Suprapubic skin (tissue), 4 donors: ENCODE data around the gene LTBP2. TPM values are rescaled to one million over a fixed set of nuclear protein-coding genes. Genes with fewer than 3 reads are reported as not detected.

Experiments
- DNase-seq, 2 donors: peaks; one replicate each; pipeline ENCODE4 v3.0.0-alpha.2; 2019; ENCODE audit warnings: low spot score in 2 of 2
- H3K27ac ChIP-seq: fragments of 200-600 bp; sonication (generic); one replicate; pipeline ENCODE4 v1.5.1; 2019
- H3K27me3 ChIP-seq: fragments of 200-600 bp; sonication (generic); one replicate; pipeline ENCODE4 v1.5.1; 2019
- H3K36me3 ChIP-seq: fragments of 200-600 bp; sonication (generic); one replicate; pipeline ENCODE4 v1.5.1; 2019
- H3K4me1 ChIP-seq: fragments of 200-600 bp; sonication (generic); one replicate; pipeline ENCODE4 v1.5.1; 2019
- H3K4me3 ChIP-seq: fragments of 200-600 bp; sonication (generic); one replicate; pipeline ENCODE4 v1.5.1; 2019; ENCODE audit warnings: mild to moderate bottlenecking
- H3K9me3 ChIP-seq: fragments of 200-600 bp; sonication (generic); one replicate; pipeline ENCODE4 v1.5.1; 2019
- EP300 ChIP-seq: sonication (generic); formaldehyde crosslinking; IDR thresholded peaks from one replicate; pipeline ENCODE4 v1.6.1; 2017; ENCODE audit warnings: antibody characterized with exemption
- POLR2A ChIP-seq, 2 donors: fragments of 450-650 bp; IDR thresholded peaks; one replicate each; pipeline ENCODE4 v1.6.1; 2017; ENCODE audit warnings: antibody characterized with exemption in 2 of 2, mild to moderate bottlenecking in 2 of 2, moderate library complexity in 2 of 2
- POLR2AphosphoS5 ChIP-seq, 3 donors: sonication (generic); formaldehyde crosslinking; IDR thresholded peaks; one replicate each; pipeline ENCODE4 v1.6.1; 2017; ENCODE audit warnings: antibody characterized with exemption in 3 of 3
- WGBS: methylation state at CpG from one replicate; pipeline ENCODE4 v1.1.5; 2018; 5-methylcytosine and 5-hydroxymethylcytosine counted together
- total RNA-seq, 4 donors: library from RNA; depleted of rRNA; stranded (reverse); fragments of >200 nt; gene quantifications; one replicate each; pipeline ENCODE4 v1.1.0, GENCODE V29; 2016
- TF ChIP-seq, protein P1 (sequence below), 2 donors: fragments of 200-600 bp in 1 of 2; fragments of 450-650 bp in 1 of 2; sonication (generic) in 1 of 2; IDR thresholded peaks; one replicate each; pipeline ENCODE4 v1.5.1; 2016 to 2019; ENCODE audit warnings: antibody characterized with exemption in 2 of 2, mild to moderate bottlenecking in 1 of 2, moderate library complexity in 1 of 2

LTBP2 gene
- total RNA-seq, 4 donors from 2014 or later = 19.6 to 36.0 (median 26.2) TPM

DNA sequence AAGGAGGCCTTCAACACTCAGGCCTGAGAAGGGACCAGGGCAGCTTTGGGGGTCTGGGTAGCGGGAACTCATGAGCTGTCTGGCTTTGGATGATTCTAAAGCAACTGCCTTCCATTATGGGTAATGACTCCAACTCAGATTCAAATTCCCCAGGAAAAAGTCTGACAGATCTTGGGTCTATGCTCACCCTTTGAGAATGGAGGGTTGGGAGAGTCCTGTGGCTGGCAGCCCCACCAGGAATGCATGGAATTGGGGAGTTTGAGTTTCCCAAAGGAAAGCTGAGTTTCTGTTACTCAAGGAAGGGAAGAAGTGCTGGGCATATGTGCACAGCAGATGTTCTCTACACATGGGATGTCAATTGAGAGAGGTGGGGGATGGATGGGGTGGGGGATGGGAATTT is 22.4 kb upstream of the LTBP2 start:
- no peaks in the 10 kb centered on the region for H3K9me3 ChIP-seq
- TF ChIP-seq, protein P1, sequence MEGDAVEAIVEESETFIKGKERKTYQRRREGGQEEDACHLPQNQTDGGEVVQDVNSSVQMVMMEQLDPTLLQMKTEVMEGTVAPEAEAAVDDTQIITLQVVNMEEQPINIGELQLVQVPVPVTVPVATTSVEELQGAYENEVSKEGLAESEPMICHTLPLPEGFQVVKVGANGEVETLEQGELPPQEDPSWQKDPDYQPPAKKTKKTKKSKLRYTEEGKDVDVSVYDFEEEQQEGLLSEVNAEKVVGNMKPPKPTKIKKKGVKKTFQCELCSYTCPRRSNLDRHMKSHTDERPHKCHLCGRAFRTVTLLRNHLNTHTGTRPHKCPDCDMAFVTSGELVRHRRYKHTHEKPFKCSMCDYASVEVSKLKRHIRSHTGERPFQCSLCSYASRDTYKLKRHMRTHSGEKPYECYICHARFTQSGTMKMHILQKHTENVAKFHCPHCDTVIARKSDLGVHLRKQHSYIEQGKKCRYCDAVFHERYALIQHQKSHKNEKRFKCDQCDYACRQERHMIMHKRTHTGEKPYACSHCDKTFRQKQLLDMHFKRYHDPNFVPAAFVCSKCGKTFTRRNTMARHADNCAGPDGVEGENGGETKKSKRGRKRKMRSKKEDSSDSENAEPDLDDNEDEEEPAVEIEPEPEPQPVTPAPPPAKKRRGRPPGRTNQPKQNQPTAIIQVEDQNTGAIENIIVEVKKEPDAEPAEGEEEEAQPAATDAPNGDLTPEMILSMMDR (IDR thresholded peaks at IDR 0.05) = no peak
- TF ChIP-seq POLR2AphosphoS5 (IDR thresholded peaks at IDR 0.05) (no peak), POLR2A (IDR thresholded peaks at IDR 0.05) (no peak)
- no peaks in the 10 kb centered on the region for H3K27me3 ChIP-seq
- H3K27ac ChIP-seq = no peak overlapping the region
- no peaks in the 10 kb centered on the region for H3K36me3 ChIP-seq
- WGBS = 73% methylated on average over 1 of the region's 1 CpG
- H3K4me1 ChIP-seq = peaks cover 9% of the 10 kb centered on the region
- DNase-seq = no peak
- H3K4me3 ChIP-seq = no peak overlapping the region

- H3K27me3 ChIP-seq = no peaks in the 10 kb centered on the region
- no peak for TF ChIP-seq POLR2A (IDR thresholded peaks at IDR 0.05)
- no peak overlapping the region for H3K4me3 ChIP-seq
- WGBS = 82% methylated on average over 14 of the region's 15 CpGs
- no peaks in the 10 kb centered on the region for H3K4me1 ChIP-seq
- no peak overlapping the region for H3K27ac ChIP-seq
- H3K9me3 ChIP-seq = no peaks in the 10 kb centered on the region
- DNase-seq = no peak
- H3K36me3 ChIP-seq = no peaks in the 10 kb centered on the region
Measured at GRCh38 chr14:74630881-74631690, 19.0 kb upstream of the LTBP2 start.

- no peak overlapping the region for H3K27ac ChIP-seq
- no peak for TF ChIP-seq POLR2AphosphoS5 (IDR thresholded peaks at IDR 0.05)
- no peak for TF ChIP-seq POLR2A (IDR thresholded peaks at IDR 0.05)
- TF ChIP-seq, protein P1 (IDR thresholded peaks at IDR 0.05) = no peak
- no peak for TF ChIP-seq EP300
- H3K36me3 ChIP-seq = no peaks in the 10 kb centered on the region
- WGBS = 91% methylated on average over 5 of the region's 5 CpGs
- H3K4me1 ChIP-seq = no peaks in the 10 kb centered on the region
- DNase-seq = no peak
- no peaks in the 10 kb centered on the region for H3K9me3 ChIP-seq
- no peaks in the 10 kb centered on the region for H3K27me3 ChIP-seq
- H3K4me3 ChIP-seq = no peak overlapping the region
Measured at GRCh38 chr14:74628418-74628817, 16.4 kb upstream of the LTBP2 start.

DNA sequence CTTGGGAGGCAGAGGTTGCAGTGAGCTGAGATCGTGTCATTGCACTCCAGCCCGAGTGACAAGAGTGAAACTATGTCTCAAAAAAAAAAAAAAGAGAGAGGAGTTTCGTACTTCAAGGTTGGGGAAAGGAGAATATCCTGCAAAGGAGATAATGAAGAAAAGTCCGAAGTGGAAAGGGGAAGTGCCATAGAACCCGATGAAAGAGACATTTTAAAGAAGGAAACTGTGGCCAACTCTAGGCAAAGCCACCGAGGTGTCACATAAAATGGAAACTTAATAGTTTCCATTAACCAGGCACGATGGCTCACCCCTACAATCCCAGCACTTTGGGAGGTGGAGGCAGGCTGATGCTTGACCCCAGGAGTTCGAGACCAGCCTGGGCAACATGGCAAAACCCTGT is 15.0 kb upstream of the LTBP2 start:
- no peaks in the 10 kb centered on the region for H3K27me3 ChIP-seq
- H3K27ac ChIP-seq = no peak overlapping the region
- H3K36me3 ChIP-seq = no peaks in the 10 kb centered on the region
- H3K4me3 ChIP-seq = no peak overlapping the region
- DNase-seq = no peak
- no peaks in the 10 kb centered on the region for H3K9me3 ChIP-seq
- no peaks in the 10 kb centered on the region for H3K4me1 ChIP-seq
- 85% methylated on average over 8 of the region's 8 CpGs for WGBS
- TF ChIP-seq POLR2AphosphoS5 (IDR thresholded peaks at IDR 0.05) (no peak), EP300 (no peak), POLR2A (IDR thresholded peaks at IDR 0.05) (no peak)
- TF ChIP-seq, protein P1 (IDR thresholded peaks at IDR 0.05) = no peak

GRCh38 chr14:74622257-74622656 is 10.2 kb upstream of the LTBP2 start:
- no peak overlapping the region for H3K4me3 ChIP-seq
- no peak overlapping the region for H3K27ac ChIP-seq
- H3K27me3 ChIP-seq = no peaks in the 10 kb centered on the region
- no peaks in the 10 kb centered on the region for H3K36me3 ChIP-seq
- peaks cover 42% of the 10 kb centered on the region for H3K4me1 ChIP-seq
- TF ChIP-seq POLR2AphosphoS5 (IDR thresholded peaks at IDR 0.05) = no peak
- TF ChIP-seq, protein P1 (IDR thresholded peaks at IDR 0.05) = no peak
- TF ChIP-seq EP300 = no peak
- no peak for TF ChIP-seq POLR2A (IDR thresholded peaks at IDR 0.05)
- 88% methylated on average over 5 of the region's 5 CpGs for WGBS
- DNase-seq = no peak
- no peaks in the 10 kb centered on the region for H3K9me3 ChIP-seq
